GF-D8 (cell line): ENCODE results near the gene ZNF808.
A peak's percentile ranks its signal among the peaks of the same experiment; 100 is the strongest.
"Not testable (repeated sequence)": the region's sequence is repeated elsewhere in the genome, so short reads cannot be mapped to it uniquely, and the experiment has no call there.

Experiments used
- DNase-seq: peaks from one replicate; lab custom pipeline; 2025; lab: John Stamatoyannopoulos, UW

Gene ZNF808

DNA sequence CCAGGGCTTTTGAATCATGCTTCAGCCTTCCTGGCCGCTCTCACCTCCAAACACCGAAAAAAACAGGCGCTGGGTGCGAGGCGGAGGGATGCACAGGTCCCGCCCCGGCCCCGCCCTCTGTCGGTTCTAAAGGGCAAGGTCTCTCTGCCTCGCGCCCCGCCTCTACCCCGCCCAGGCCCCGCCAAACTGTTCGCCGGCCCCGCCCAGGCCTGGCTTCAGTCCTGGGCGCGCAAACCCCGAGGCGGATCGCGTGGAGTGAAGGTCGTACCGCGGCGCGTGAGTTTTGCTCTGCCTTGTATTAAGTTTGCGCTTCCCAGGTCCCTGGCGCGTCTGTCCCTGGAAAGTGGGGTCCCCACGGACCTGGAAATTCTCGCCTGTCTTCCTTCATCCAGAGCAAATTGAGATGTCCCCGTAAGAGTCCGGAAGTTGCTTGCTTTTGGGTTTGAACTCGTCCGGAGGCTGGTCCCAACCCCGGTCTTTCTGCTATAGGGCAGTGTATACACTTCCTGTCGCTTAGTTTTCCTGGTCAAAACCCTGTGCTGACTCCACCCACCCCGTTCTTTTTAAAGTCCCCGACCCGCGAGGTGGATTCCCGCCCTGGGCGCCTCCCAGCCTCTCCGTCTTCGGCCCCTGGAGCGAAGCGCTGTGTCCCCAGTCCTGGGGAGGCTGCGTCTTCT is 8.4 kb downstream of the ZNF808 start:
- DNase-seq: peak; percentile 72

DNA sequence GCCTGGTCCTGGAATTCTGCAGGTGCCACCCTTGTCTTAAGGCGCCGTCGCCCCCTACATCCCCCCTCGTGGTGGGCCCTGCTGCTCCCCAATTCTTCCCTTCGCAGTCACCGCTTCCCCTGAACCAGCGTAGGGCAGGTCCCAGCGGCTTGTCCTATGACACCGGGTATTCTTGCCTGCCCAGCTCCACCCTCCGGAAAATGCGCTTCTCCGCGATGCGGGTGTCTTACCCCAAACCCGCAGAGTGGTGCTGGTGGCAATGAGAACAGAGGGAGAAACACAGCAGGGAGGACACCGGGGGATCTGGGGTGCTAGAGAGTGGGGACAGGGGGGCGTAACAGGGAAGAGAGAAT is 9.0 kb downstream of the ZNF808 start:
- peak; percentile 8 for DNase-seq

GRCh38 chr19:52538815-52539214 is 11.3 kb downstream of the ZNF808 start:
- not testable (repeated sequence) for DNase-seq

GRCh38 chr19:52541176-52541575 is 13.7 kb downstream of the ZNF808 start:
- not testable (repeated sequence) for DNase-seq

- no peak for DNase-seq
Observed at GRCh38 chr19:52541608-52542007, 14.1 kb downstream of the ZNF808 start.

DNA sequence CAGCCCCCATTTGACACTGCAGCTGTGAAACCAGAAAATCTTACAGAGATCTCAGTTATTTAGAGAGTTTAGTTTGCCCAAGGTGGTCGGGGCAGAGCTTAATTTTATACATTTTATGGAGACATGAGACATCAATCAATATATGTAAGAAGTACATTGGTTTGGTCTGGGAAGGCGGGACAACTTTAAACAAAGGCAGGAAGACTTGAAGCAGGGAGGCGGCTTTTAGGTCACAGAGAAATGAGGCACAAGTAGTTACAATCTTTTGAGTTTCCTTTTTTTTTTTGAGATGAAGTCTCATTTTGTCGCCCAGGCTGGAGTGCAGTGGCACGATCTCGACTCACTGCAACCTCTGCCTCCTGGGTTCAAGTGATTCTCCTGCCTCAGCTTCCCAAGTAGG is 15.1 kb downstream of the ZNF808 start:
- DNase-seq: not testable (repeated sequence)

GRCh38 chr19:52542984-52543664 is 15.7 kb downstream of the ZNF808 start:
- DNase-seq: peak; percentile 39

- DNase-seq: no peak
Observed at GRCh38 chr19:52554216-52554971, 26.9 kb downstream of the ZNF808 start.

GRCh38 chr19:52557231-52557995 is 29.9 kb downstream of the ZNF808 start:
- DNase-seq: no peak

DNA sequence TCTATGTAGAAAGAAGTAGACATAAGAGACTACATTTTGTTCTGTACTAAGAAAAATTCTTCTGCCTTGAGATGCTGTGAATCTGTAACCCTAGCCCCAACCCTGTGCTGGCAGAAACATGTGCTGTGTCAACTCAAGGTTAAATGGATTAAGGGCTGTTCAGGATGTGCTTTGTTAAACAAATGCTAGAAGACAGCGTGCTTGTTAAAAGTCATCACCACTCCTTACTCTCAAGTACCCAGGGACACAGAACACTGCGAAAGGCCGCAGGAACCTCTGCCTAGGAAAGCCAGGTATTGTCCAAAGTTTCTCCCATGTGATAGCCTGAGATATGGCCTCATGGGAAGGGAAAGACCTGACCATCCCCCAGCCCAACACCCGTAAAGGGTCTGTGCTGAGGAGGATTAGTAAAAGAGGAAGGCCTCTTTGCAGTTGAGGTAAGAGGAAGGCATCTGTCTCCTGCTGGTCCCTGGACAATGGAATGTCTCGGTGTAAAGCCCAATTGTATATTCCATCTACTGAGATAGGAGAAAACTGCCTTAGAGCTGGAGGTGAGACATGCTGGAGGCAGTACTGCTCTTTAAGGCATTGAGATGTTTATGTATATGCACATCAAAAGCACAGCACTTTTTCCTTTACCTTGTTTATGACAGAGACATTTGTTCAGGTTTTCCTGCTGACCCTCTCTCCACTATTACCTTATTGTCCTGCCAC is 31.4 kb downstream of the ZNF808 start:
- not testable (repeated sequence) for DNase-seq

GRCh38 chr19:52561611-52562010 is 34.1 kb downstream of the ZNF808 start:
- not testable (repeated sequence) for DNase-seq

DNA sequence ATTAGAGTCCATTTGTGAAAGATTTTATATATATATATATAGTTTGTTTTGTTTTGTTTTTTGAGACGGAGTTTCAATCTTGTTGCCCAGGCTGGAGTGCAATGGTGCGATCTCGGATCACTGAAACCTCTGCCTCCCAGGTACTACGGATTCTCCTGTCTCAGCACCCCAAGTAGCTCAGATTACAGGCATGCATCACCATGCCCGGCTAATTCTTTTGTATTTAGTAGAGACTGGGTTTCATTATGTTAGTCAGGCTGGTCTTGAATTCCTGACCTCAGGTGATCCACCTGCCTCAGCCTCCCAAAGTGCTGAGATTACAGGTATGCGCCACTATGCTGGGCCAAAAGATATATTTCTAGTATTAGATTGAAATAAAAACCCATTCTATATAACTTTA is 38.7 kb downstream of the ZNF808 start:
- no peak for DNase-seq

- no peak for DNase-seq
Observed at GRCh38 chr19:52566588-52566987, 39.1 kb downstream of the ZNF808 start.

DNA sequence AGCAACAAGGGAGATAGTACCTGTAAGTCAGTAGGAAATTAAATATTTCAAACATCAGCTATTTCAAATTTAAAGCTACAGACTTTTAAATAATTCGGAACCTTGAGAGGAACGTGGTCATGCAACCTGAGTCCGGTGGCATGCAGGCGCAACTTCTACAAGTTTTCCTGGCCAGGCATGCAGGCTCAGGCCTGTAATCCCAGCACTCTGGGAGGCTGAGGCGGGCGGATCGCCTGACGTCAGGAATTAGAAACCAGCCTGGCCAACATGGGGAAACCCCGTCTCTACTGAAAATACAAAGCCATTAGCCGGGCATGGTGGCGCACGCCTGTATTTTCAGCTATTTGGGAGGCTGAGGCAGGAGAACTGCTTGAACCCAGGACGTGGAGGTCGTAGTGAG is 40.5 kb downstream of the ZNF808 start:
- no peak for DNase-seq

GRCh38 chr19:52569638-52569999 is 42.2 kb downstream of the ZNF808 start:
- not testable (repeated sequence) for DNase-seq

GRCh38 chr19:52570000-52570861 is 42.8 kb downstream of the ZNF808 start, which contains the start of gene ZNF701:
Gene ZNF701 (plus strand): TSS chr19:52570287. CDS start chr19:52574148, 3,861 bp downstream.
- DNase-seq: peak; percentile 63

DNA sequence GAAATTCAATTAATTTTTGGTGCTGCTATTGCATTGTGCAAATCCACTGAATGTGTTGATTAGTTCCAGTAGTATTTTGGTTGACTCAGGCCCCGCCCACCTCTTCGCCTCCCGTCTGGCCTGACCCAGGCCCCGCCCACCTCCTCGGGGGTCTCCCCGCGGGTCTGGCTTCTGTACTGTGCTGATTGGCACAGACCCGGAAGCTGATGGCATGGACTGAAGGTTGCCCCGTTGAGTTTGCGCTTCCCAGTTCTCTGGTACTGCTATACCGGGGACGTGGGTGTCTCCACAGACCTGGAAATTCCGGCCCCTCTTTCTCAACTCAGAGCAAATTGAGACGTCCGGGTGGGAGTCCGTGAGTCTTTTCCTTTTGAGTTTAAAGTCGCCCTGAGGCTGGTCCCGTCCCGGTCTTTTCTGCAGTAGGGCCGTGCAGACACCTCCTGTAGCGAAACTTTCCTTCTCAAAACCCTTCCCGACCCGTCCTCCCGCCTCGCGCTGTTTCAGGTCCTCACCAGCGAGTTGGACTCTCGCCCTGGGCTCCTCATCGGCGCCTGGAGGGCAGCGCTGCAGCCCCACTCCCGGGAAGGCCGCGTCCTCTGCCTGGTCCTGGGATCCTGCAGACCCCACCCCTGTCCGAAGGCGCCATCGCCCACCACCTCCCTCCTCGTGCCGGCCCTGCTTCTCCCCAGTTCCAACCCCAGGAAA is 57.4 kb downstream of the ZNF808 start:
- DNase-seq: no peak

DNA sequence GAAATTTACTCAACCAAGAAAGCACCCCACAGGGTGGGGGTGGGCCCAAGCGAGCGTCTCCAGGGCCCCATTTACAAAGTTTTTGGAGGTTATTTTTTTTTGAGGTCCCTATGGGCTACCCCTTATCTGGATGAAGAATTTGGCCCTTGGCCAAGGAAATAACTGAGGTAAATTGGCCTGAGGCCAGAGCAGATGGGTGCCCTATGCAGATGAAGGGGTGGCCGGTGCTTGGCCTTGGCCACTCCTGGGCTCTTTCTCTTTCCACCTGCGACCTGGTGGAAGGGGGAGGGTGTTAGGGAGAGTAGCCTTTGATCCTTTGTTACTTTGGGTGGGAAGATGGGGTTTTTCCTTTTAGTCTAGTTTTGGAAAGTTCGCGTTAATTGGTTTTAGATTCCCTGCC is 58.1 kb downstream of the ZNF808 start:
- DNase-seq: no peak

DNA sequence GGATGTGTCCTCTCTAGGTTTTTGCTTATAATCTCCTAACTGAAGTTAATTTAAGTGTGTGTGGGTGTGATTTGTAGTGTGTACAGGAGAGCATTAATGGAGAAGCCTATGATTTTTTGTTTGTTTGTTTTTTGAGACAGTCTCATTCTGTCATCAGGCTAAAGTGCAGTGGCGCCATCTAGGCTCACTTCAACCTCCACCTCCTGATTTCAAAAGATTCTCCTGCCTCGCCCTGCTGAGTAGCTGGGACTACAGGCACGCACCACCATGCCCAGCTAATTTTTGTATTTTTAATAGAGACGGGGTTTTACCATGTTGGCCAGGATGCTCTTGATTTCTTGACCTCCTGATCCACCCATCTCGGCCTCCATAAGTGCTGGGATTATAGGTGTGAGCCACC is 63.3 kb downstream of the ZNF808 start:
- DNase-seq: no peak

DNA sequence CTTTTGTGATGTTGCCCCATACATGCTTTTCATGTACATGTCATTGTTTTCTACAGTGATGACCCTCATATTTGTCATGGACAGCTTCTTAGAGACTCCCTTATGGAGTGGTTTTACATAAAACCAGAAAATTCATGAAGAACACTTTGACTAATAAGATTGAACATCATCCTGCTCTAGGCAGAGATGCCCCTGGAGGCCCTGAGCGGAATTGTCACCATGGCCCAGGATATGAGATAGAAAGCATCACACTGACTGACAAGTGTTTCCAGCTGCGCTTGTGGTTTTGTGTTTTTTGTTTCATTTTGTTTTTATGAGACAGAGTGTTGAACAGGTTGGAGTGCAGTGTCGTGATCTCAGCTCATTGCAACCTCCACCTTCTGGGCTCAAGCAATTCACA is 64.8 kb downstream of the ZNF808 start:
- DNase-seq: no peak
